PC-9 (cell line): Measurements from ENCODE around the gene KEL.

ENCODE experiments used
- CTCF ChIP-seq: fragments of 200-600 bp; sonication (generic); conservative IDR thresholded peaks from 2 replicates; pipeline ENCODE4 v1.6.1; 2017; ENCODE audit warnings: mixed run types, antibody characterized with exemption, mild to moderate bottlenecking, moderate library complexity
- EZH2 ChIP-seq: fragments of 200-600 bp; sonication (generic); IDR thresholded peaks from 2 replicates; pipeline ENCODE4 v1.8.0; 2017; ENCODE audit warnings: antibody characterized with exemption, low read depth

- TF ChIP-seq CTCF = no peak
- TF ChIP-seq EZH2 = no peak
Observed at GRCh38 chr7:142919656-142920055, 42.5 kb downstream of the KEL start.
